Activated CD4-positive, CD25-positive, alpha-beta regulatory T cell treated with anti-CD3 and anti-CD28 coated beads, Interleukin-2, amount 50 U/mL, for 16 hours (primary cell): Measurements from ENCODE around the gene CSRP1.

ENCODE experiments used
- DNase-seq: peaks from one replicate; pipeline ENCODE4 v3.0.0-alpha.2; 2020; ENCODE audit warnings: low read depth, low spot score

CSRP1 gene

DNA sequence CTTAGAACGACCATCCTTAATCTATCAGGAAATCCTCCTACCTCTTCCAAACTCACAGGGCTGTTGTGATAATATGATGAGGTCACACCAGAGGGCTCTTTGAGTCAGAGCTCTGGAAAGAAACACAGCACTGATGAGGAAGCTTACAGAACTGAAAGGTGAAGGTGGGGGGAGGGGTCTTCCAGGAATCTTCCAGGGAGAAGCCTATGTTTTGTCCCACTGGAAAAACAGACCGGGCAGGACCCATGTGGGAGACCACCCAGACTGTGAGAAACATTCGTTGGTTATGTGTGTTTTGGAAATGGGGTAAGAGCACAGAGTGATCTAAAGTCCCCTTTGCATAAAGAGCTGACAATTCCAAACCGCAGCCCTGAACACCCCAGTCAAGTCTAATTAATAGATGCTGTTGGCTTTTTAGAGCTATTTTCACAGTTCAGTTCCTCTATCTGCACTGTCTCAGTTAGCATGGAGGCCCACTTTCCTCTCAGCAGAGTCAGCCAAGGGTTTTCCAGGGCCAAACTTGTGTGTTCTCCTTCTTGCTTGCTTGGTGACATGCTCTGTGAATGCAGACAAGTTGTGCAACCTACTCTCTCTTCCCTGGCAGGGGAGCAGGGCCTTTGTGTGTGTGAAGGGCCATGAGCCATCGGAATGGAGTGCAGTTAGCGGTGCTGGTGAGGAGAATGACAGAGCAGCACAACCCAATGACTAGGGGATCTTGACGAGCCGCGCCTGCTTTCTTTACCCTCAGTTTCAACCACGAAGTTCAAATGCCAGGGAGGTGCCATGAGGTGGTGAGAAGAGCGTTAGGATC, 50.2 kb downstream of the CSRP1 start:
- DNase-seq, result no peak

DNA sequence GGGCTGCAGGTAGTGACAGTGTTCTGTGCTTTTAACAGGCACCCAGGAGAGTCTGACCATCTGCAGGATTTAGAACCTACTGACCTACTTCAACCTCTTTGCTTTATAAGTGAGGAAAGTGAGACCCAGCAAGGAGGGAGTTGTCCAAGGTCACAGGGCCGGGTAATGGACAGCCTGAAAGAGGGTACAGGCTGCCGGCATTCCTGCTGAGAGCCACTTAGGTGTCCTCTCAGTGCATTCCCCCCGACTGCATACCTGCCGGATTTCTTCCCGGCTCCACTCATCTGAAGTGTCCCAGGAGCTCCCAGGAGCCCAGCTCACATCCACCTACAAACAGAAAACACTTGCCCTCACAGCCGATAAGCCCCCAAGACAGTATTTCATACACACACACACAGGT, 51.8 kb downstream of the CSRP1 start:
- DNase-seq, result no peak

DNA sequence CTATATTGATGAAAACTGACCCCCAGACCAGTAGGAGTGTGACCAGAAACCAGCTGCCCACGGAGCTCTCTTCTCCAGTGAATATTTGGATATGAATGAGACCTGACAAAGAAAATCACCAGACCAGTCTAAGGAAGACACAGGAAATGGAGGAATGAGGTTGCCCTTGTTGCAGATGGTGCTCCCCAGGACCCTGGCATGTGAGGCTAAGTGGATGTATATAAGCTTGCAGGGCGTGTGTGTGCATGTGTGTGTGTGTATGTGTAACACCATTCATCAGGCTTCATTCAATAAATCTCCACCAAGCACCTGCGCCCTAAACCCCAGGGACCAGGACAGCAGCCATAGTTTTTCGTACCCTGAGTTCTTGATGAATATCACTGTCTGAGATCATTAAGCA, 52.3 kb downstream of the CSRP1 start:
- DNase-seq, result no peak

DNA sequence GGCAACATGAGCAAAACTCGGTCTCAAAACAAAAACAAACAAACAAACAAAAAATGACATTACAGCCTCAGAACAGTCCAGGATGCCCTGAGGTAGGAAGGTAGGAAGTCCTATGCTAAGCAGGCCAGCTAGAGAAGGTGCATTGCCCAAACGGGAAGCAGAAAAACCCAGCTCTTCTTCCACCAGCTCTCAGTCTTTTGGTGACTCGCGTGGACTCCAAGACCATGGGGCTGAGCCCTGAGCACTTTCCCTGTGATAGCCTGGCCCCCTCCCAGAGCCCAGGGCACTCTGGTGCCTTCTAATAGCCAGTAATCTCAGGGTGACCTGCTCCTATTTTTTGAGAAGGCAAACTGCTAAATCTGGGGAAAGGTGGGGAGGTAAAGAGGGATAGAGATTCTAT, 54.1 kb downstream of the CSRP1 start:
- no peak for DNase-seq

- no peak for DNase-seq
Measured at GRCh38 chr1:201450721-201451291, 56.1 kb downstream of the CSRP1 start.

DNA sequence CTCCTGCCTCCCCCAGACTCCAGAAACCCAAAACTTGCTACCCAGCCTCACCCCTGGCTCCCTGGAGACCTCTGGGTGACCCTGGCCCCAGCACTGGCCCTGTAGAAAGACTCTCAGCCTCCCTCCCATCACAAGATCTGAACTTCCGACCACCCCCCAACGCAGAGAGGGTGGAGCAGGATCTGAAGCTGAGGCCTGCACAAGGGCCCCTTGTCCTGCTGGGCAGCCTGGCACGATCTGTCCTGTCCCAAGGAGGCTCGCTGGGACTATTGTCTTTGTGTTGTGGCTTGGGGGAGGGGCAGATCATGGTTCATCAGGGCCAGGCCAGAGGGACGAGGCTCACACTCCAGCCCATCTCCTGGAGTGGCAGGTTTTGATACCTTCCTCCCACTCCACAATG, 57.9 kb downstream of the CSRP1 start:
- no peak for DNase-seq

GRCh38 chr1:201447903-201448871, 58.7 kb downstream of the CSRP1 start:
- peak; percentile 15 for DNase-seq

DNA sequence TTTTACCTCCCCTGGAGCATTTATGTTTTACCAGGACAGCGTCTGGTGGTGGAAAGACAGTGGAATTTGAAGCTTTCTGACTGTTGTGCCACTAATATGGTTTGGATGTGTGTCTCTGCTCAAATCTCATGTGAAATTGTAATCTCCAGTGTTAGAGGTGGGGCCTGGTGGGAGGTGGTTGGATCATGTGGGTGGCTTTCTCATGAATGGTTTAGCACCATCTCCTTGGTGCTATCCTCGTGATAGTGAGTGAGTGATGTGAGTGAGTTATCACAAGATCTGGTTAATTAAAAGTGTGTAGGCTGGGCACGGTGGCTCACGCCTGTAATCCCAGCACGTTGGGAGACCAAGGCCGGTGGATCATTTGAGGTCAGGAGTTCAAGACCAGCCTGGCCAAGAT, 61.6 kb downstream of the CSRP1 start:
- no peak for DNase-seq

- no peak for DNase-seq
Measured at GRCh38 chr1:201444792-201445191, 62.1 kb downstream of the CSRP1 start.

- DNase-seq, result no peak
Measured at GRCh38 chr1:201443747-201444146, 63.2 kb downstream of the CSRP1 start.

DNA sequence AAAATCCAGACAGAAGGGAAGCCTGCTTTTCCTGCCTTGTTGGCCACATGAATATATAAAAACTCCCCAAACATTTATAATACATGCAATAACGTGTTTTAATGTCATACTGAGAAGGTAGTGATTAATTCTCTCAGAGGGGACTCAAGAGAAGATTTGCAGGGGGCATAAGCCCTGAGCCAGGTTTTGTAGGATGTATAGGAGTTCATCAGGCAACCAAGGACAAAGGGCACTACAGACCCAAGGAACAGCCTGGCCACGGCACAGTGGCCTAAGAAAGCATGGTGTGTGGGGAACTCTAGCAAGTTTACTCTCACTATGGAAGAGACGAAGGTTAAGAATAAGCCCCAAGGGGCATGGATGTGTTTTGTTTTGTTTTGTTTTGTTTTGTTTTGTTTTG, 70.0 kb downstream of the CSRP1 start:
- no peak for DNase-seq

- DNase-seq, result no peak
Measured at GRCh38 chr1:201436393-201436792, 70.5 kb downstream of the CSRP1 start.

DNA sequence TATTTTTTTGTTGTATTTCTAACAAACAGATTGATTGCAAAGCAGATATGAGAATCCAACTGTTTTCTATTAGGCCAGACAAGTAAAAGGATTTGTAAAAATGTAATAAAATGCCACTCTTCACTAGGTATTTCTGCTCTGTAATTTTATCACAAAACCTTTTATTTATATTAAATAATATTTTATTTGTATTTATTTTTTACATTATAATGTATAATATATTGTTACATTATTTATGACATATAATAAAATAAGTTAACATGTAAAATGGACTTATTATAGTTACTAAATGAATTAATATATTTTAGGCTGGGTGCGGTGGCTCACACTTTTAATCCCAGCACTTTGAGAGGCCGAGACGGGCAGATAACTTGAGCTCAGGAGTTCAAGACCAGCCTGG, 72.7 kb downstream of the CSRP1 start:
- DNase-seq, result no peak

DNA sequence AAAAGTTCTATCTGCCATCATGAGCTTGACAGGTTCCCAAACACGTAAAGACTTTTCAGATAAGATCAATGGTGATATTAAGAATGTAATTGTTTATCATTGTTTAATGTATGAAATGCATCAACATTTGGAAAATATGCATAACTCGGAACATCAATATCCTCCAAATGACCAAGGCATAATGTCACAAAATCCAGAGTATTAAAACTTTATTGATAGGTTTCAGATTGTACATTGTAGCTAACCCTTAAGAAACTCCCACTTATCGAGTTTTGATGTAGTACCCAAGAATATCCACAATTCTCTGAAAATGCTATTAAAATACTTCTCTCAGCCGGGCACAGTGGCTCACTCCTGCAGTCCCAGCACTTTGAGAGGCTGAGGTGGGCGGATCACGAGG, 73.3 kb downstream of the CSRP1 start:
- no peak for DNase-seq
